SKM-1 (cell line): ENCODE results near the gene SMIM1.
A peak's percentile ranks its signal among the peaks of the same experiment; 100 is the strongest.

Source experiments
- DNase-seq: peaks from one replicate; lab custom pipeline; 2025; ENCODE audit not compliant: unreplicated experiment; lab: John Stamatoyannopoulos, UW

Gene SMIM1

GRCh38 chr1:3775490-3776230 lies 3.1 kb downstream of the SMIM1 start:
- DNase-seq, result peak; percentile 46

- DNase-seq, result no peak
Measured at GRCh38 chr1:3776231-3776961, 3.8 kb downstream of the SMIM1 start.

- no peak for DNase-seq
Measured at GRCh38 chr1:3777078-3777547, 4.6 kb downstream of the SMIM1 start.

- no peak for DNase-seq
Measured at GRCh38 chr1:3777647-3778589, 5.4 kb downstream of the SMIM1 start.

- DNase-seq, result no peak
Measured at GRCh38 chr1:3778590-3779264, 6.2 kb downstream of the SMIM1 start.

- DNase-seq, result no peak
Measured at GRCh38 chr1:3779265-3779911, 6.8 kb downstream of the SMIM1 start.

- DNase-seq, result no peak
Measured at GRCh38 chr1:3779912-3780416, 7.4 kb downstream of the SMIM1 start.

- DNase-seq, result no peak
Measured at GRCh38 chr1:3780901-3781300, 8.4 kb downstream of the SMIM1 start.

- DNase-seq, result no peak
Measured at GRCh38 chr1:3783651-3784474, 11.3 kb downstream of the SMIM1 start.

- DNase-seq, result no peak
Measured at GRCh38 chr1:3785045-3785444, 12.5 kb downstream of the SMIM1 start.

GRCh38 chr1:3785456-3786157 lies 13.1 kb downstream of the SMIM1 start:
- no peak for DNase-seq

GRCh38 chr1:3786468-3787348 lies 14.2 kb downstream of the SMIM1 start:
- no peak for DNase-seq

GRCh38 chr1:3787349-3787715 lies 14.8 kb downstream of the SMIM1 start:
- no peak for DNase-seq

GRCh38 chr1:3787745-3788605 lies 15.4 kb downstream of the SMIM1 start:
- no peak for DNase-seq

- no peak for DNase-seq
Measured at GRCh38 chr1:3788756-3789420, 16.3 kb downstream of the SMIM1 start.
